ENCODE measurements around the gene MB. TPM values are rescaled to one million over a fixed set of nuclear protein-coding genes. Genes with fewer than 3 reads are reported as not detected.

Gene MB
- total RNA-seq, 1 experiment from 2014 or later, result 6.3 TPM

GRCh38 chr22:35614404-35614803 is 2.7 kb downstream of the MB start:
- Histone ChIP-seq H3K4me1 (peaks cover 21% of the 10 kb centered on the region), H3K27me3 (no peaks in the 10 kb centered on the region), H3K27ac (no peak overlapping the region), H3K9me3 (replicated peaks) (no peaks in the 10 kb centered on the region), H3K4me3 (no peak overlapping the region), H3K36me3 (no peaks in the 10 kb centered on the region)
- DNase-seq, result no peak

GRCh38 chr22:35612903-35613302 is 4.2 kb downstream of the MB start:
- Histone ChIP-seq H3K4me3 (no peak overlapping the region), H3K9me3 (replicated peaks) (no peaks in the 10 kb centered on the region), H3K4me1 (peaks cover 20% of the 10 kb centered on the region), H3K27me3 (no peaks in the 10 kb centered on the region), H3K36me3 (no peaks in the 10 kb centered on the region), H3K27ac (no peak overlapping the region)
- DNase-seq, result no peak

- no peaks in the 10 kb centered on the region for H3K27me3 ChIP-seq
Measured at GRCh38 chr22:35611891-35612576, 5.1 kb downstream of the MB start.

GRCh38 chr22:35611200-35611890 is 5.8 kb downstream of the MB start:
- Histone ChIP-seq H3K4me3 (no peak overlapping the region), H3K27me3 (no peaks in the 10 kb centered on the region), H3K36me3 (no peaks in the 10 kb centered on the region), H3K4me1 (peaks cover 6% of the 10 kb centered on the region), H3K27ac (no peak overlapping the region), H3K9me3 (replicated peaks) (no peaks in the 10 kb centered on the region)
- DNase-seq, result no peak

More at GRCh38 chr22:35611891-35612576, 5.1 kb downstream of the MB start:
- H3K9me3 ChIP-seq (replicated peaks), result no peaks in the 10 kb centered on the region
- no peaks in the 10 kb centered on the region for H3K36me3 ChIP-seq
- H3K4me1 ChIP-seq, result peaks cover 13% of the 10 kb centered on the region
- H3K27ac ChIP-seq, result no peak overlapping the region
- no peak overlapping the region for H3K4me3 ChIP-seq
- no peak for DNase-seq

GRCh38 chr22:35610741-35611140 is 6.4 kb downstream of the MB start:
- no peak overlapping the region for H3K4me3 ChIP-seq
- 0 out of 2 replicates have a peak, but pooled peaks cover 3% of the 10 kb centered on the region for H3K4me1 ChIP-seq
- H3K27me3 ChIP-seq, result no peaks in the 10 kb centered on the region
- no peaks in the 10 kb centered on the region for H3K9me3 ChIP-seq (replicated peaks)
- no peaks in the 10 kb centered on the region for H3K36me3 ChIP-seq
- no peak overlapping the region for H3K27ac ChIP-seq
- DNase-seq, result no peak

- no peak overlapping the region for H3K27ac ChIP-seq
- peaks cover 8% of the 10 kb centered on the region; the same call in 1 of the 2 replicates for H3K4me1 ChIP-seq
- peak in 1 of 2 experiments; percentile 47 for DNase-seq
- H3K27me3 ChIP-seq, result no peaks in the 10 kb centered on the region
- no peaks in the 10 kb centered on the region for H3K9me3 ChIP-seq (replicated peaks)
- H3K4me3 ChIP-seq, result no peak overlapping the region
- H3K36me3 ChIP-seq, result no peaks in the 10 kb centered on the region
Measured at GRCh38 chr22:35609761-35610160, 7.4 kb downstream of the MB start.

DNA sequence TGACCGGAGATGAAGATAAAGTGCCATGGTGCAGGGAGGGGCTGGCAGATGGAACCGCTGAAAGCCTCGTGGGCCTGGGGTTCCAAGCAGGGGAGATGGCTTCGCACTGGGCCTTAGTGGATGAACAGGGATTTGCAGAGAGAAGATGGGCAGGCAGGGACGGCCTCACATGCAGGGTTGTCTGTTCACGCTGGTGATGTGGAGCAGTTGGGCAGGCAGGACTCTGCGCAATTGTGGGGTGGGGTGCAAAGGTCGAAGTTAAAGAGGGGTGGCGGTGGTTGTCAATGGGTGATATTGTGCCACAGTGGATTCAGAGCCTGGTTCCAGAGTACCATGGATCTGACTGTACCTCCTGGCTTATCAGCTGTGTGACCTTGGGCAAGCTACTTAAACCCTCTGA is 7.9 kb downstream of the MB start:
- no peak overlapping the region for H3K27ac ChIP-seq
- no peaks in the 10 kb centered on the region for H3K36me3 ChIP-seq
- H3K27me3 ChIP-seq, result no peaks in the 10 kb centered on the region
- no peak overlapping the region for H3K4me3 ChIP-seq
- H3K9me3 ChIP-seq (replicated peaks), result no peaks in the 10 kb centered on the region
- no peak for DNase-seq
- H3K4me1 ChIP-seq, result peaks cover 11% of the 10 kb centered on the region; the same call in 1 of the 2 replicates

DNA sequence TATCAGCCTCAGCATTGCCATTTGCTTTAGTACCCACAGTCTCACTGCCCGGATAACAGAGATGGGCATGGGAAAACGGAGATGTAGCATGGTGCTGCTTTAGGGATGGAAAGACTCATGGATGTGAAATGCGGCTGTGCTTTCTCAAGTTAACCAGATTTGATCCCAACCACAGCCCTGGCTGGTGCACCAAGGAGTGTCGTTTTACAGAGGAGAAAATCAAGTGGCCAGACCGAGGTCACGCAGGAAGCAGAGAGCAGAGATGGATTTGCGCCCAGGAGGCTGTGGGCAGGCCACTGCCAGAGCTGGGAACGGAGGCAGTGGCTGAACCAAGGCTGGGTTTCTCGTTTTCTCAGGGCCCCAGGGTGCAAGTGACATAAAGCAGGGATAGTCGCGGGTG is 9.0 kb downstream of the MB start:
- Histone ChIP-seq H3K36me3 (no peaks in the 10 kb centered on the region), H3K9me3 (replicated peaks) (no peaks in the 10 kb centered on the region), H3K27ac (no peak overlapping the region), H3K4me1 (peaks cover 13% of the 10 kb centered on the region; the same call in 1 of the 2 replicates), H3K27me3 (no peaks in the 10 kb centered on the region), H3K4me3 (no peak overlapping the region)
- no peak for DNase-seq

DNA sequence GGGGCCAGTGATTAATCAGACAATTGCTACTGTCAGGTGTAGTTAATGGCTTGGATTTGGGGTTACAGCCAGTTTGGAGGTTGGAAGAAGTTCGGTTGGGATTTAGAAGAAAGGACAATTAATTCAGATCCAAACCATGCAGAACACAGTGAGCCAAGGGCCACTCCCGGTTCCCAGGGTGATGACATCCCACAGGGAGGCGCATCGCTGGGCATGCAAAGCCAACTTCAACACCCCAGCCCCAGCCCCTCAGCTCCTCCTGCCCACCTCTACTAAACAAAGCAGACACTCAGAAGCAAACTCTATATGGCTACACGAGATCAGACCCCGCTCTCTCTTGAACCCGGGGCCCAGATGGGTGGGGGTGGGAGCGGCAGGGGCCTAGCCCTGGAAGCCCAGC is 10.2 kb downstream of the MB start:
- H3K4me1 ChIP-seq, result peaks cover 13% of the 10 kb centered on the region
- H3K4me3 ChIP-seq, result no peak overlapping the region
- H3K27ac ChIP-seq, result no peak overlapping the region
- H3K27me3 ChIP-seq, result no peaks in the 10 kb centered on the region
- H3K36me3 ChIP-seq, result no peaks in the 10 kb centered on the region
- no peak for DNase-seq
- no peaks in the 10 kb centered on the region for H3K9me3 ChIP-seq (replicated peaks)

DNA sequence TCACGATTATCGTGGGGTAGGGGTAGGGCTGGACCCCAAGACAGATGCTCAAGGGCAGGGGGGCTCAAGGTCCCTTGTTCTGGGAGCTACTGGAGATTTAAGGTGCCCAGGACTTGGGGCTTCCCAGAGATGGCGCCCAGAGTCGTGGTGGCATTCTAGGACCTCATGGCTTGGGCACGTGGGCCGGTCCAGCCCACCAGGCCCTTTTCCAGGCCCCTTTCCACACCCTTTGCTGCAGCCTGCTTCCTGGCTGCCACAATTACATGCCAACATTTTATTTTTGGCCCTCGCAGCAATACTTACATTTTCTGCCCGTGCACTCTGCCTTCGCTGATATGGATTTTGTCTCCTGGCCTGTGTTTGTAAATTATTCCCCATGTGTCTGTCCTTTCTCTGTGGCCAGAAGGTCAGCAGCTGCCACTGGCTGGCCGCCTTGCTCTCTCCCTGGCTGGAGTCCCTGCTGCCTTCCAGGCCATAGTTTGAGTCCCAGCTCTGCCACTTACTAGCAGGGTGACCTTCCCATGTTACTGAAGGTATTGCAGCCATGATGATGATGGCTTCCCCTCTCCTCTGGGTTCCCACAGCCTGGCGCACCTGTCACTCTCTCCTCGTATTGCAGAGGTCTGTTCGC is 11.2 kb downstream of the MB start:
- Histone ChIP-seq H3K27me3 (no peaks in the 10 kb centered on the region), H3K27ac (no peak overlapping the region), H3K4me1 (peaks cover 13% of the 10 kb centered on the region), H3K36me3 (no peaks in the 10 kb centered on the region), H3K4me3 (no peak overlapping the region), H3K9me3 (replicated peaks) (0 out of 2 replicates have a peak, but pooled peaks cover 2% of the 10 kb centered on the region)
- no peak for DNase-seq

GRCh38 chr22:35605369-35605680 is 11.8 kb downstream of the MB start:
- Histone ChIP-seq H3K4me1 (peaks cover 13% of the 10 kb centered on the region), H3K27me3 (no peaks in the 10 kb centered on the region), H3K9me3 (replicated peaks) (0 out of 2 replicates have a peak, but pooled peaks cover 2% of the 10 kb centered on the region), H3K27ac (no peak overlapping the region), H3K36me3 (no peaks in the 10 kb centered on the region), H3K4me3 (no peak overlapping the region)
- DNase-seq, result no peak

- peaks cover 13% of the 10 kb centered on the region for H3K4me1 ChIP-seq
- 0 out of 2 replicates have a peak, but pooled peaks cover 2% of the 10 kb centered on the region for H3K9me3 ChIP-seq (replicated peaks)
- H3K4me3 ChIP-seq, result no peak overlapping the region
- H3K27me3 ChIP-seq, result no peaks in the 10 kb centered on the region
- H3K36me3 ChIP-seq, result no peaks in the 10 kb centered on the region
- no peak for DNase-seq
- H3K27ac ChIP-seq, result no peak overlapping the region
Measured at GRCh38 chr22:35604621-35605368, 12.3 kb downstream of the MB start.

DNA sequence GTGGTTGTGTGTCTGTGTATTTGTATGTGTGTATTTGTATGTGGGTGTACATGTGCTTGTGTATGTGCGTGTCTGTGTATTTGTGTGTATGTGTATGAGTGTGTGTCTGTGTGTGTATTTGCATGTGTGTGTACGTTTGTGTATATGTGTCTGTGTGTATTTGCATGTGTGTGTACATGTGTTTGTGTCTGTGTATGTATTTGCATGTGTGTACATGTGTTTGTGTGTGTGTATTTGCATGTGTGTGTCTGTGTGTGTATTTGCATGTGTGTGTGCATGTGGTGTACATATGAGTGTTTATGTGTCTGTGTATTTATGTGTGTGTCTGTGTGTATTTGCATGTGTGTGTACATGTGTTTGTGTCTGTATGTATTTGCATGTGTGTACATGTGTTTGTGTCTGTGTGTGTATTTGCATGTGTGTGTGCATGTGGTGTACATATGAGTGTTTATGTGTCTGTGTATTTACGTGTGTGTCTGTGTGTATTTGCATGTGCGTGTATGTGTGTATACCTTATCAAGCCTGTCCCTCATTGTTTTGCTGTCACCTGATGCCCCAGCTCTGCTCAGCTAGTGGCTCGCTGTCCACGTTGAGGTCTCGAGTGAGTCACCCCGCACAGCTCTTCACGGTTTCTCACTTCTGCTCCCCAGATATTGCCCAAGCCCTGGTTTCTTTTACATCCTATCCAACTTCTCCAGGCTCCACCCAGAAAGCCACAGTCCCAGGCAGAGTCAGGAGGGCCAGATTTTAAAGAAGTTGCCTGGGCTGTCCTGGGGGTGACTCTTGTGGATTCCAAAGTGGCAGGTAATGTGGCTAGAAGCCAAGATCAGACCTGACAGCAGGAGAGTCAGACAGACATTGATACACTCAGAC is 15.2 kb downstream of the MB start:
- DNase-seq, result no peak
- H3K27me3 ChIP-seq, result no peaks in the 10 kb centered on the region
- peaks cover 10% of the 10 kb centered on the region for H3K4me1 ChIP-seq
- no peaks in the 10 kb centered on the region for H3K36me3 ChIP-seq
- 0 out of 2 replicates have a peak, but pooled peaks cover 2% of the 10 kb centered on the region for H3K9me3 ChIP-seq (replicated peaks)
- H3K27ac ChIP-seq, result no peak overlapping the region
- H3K4me3 ChIP-seq, result no peak overlapping the region

DNA sequence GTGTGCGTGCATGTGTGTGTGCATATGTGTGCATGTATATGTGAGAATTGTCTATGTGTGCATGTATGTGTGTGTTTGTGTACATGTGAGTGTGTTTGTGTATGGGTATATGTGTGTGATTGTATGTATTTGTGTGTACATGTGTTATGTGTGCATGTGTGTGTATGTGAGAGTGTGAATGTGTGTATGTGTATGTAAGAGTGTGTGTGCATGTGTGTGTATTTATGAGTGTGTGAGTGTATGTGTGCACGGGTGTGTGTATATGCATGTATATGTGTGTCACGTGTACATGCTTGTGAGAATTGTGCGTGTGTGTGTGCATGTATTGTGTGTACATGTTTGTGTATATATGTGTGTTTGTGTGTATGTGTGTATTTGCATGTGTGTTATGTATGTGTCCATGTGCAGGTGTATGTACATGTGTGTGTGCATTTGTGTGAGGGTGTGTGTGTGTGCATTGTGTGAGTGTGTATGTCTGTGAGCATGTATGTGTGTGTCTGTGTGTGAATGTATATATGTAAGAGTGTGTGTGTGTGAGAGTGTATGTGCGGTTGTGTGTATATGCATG is 16.0 kb downstream of the MB start:
- Histone ChIP-seq H3K4me3 (no peak overlapping the region), H3K4me1 (peaks cover 10% of the 10 kb centered on the region), H3K27ac (no peak overlapping the region), H3K9me3 (replicated peaks) (0 out of 2 replicates have a peak, but pooled peaks cover 2% of the 10 kb centered on the region), H3K27me3 (no peaks in the 10 kb centered on the region), H3K36me3 (no peaks in the 10 kb centered on the region)
- DNase-seq, result no peak
